Endothelial cell of umbilical vein (primary cell): Measurements from ENCODE around the gene TNS1. TPM values are rescaled to one million over a fixed set of nuclear protein-coding genes. Genes with fewer than 3 reads are reported as not detected.

Experiments used
- BruUV-seq: library from RNA; stranded (reverse); fragments of 400-500 nt; replicated peaks from 2 replicates; lab custom pipeline; 2021; lab: Mats Ljungman, UMichigan
- CTCF ChIA-PET: fragments of 300-600, 350-600 bp; sonication (Branson Sonifier 250); formaldehyde crosslinking; loops from one replicate; lab custom pipeline; 2021; ENCODE audit warnings: antibody characterized with exemption, inconsistent platforms; lab: Charles Lee
- POLR2A ChIA-PET: fragments of 300-600, 350-600 bp; sonication (Branson Sonifier 250); formaldehyde crosslinking; loops from one replicate; lab custom pipeline; 2021; ENCODE audit warnings: antibody characterized with exemption, inconsistent platforms; lab: Charles Lee
- DNase-seq: peaks from one replicate; pipeline ENCODE4 v3.0.0-alpha.2; 2011; ENCODE audit warnings: low read depth, low spot score
- FAIRE-seq: peaks from 2 replicates; lab custom pipeline; 2011; peaks lifted over from hg19 to GRCh38; lab: Jason Lieb, UNC
- H2AFZ ChIP-seq: 2 replicates; pipeline ENCODE4 v1.6.0; 2012; ENCODE audit warnings: low read depth, low read length, control low read depth, inconsistent platforms
- H3K27ac ChIP-seq: 2 replicates; pipeline ENCODE4 v1.5.1; 2011; ENCODE audit warnings: low read depth, mild to moderate bottlenecking, control low read depth, low read length, moderate library complexity; ENCODE audit not compliant: insufficient read depth
- H3K27me3 ChIP-seq, 2 experiments: 2 replicates each; pipeline versions ENCODE4 v1.6.0 to v1.6.1; 2011; ENCODE audit warnings: low read length in 2 of 2, mixed read lengths in 1 of 2; ENCODE audit not compliant: control insufficient read depth in 2 of 2, insufficient read depth in 2 of 2
- H3K36me3 ChIP-seq, 2 experiments: 2 replicates in 1 of 2; 3 replicates in 1 of 2; pipeline ENCODE4 v1.5.1; 2011; ENCODE audit warnings: low read length in 2 of 2, mild to moderate bottlenecking in 1 of 2, moderate library complexity in 1 of 2; ENCODE audit not compliant: control insufficient read depth in 2 of 2, insufficient read depth in 2 of 2; ENCODE audit errors: extremely low read depth in 1 of 2
- H3K4me1 ChIP-seq: 3 replicates; pipeline ENCODE4 v1.5.1; 2011; ENCODE audit warnings: mild to moderate bottlenecking, low read length; ENCODE audit not compliant: control insufficient read depth, insufficient read depth; ENCODE audit errors: extremely low read depth
- H3K4me2 ChIP-seq: 2 replicates; pipeline ENCODE4 v1.6.1; 2011; ENCODE audit warnings: low read length, control low read depth, mixed read lengths; ENCODE audit not compliant: insufficient read depth
- H3K4me3 ChIP-seq, 3 experiments: fragments of 200-600 bp in 1 of 3; sonication (generic), shearing (Covaris generic) in 1 of 3; replicated peaks in 1 of 3; 2 replicates each; pipeline ENCODE4 v1.5.1; 2011 to 2016; ENCODE audit warnings: control low read depth in 3 of 3, low read length in 3 of 3, mild to moderate bottlenecking in 2 of 3, inconsistent platforms in 1 of 3, low read depth in 1 of 3, moderate library complexity in 1 of 3; ENCODE audit not compliant: insufficient read depth in 1 of 3
- H3K79me2 ChIP-seq: 2 replicates; pipeline ENCODE4 v1.6.0; 2012; ENCODE audit warnings: low read length, inconsistent platforms; ENCODE audit not compliant: control insufficient read depth, insufficient read depth
- H3K9ac ChIP-seq: replicated peaks from 2 replicates; pipeline ENCODE3; 2011; ENCODE audit warnings: low read length, control low read depth; ENCODE audit not compliant: insufficient read depth; ENCODE audit errors: extremely low read depth
- H3K9me1 ChIP-seq: replicated peaks from 3 replicates; pipeline ENCODE4 v1.6.0; 2011; ENCODE audit warnings: mild to moderate bottlenecking, low read length; ENCODE audit not compliant: control insufficient read depth, insufficient read depth; ENCODE audit errors: extremely low read depth
- H3K9me3 ChIP-seq: replicated peaks from 2 replicates; pipeline ENCODE4 v1.5.1; 2012; ENCODE audit warnings: low read length, inconsistent platforms; ENCODE audit not compliant: control insufficient read depth, insufficient read depth
- H4K20me1 ChIP-seq: replicated peaks from 2 replicates; pipeline ENCODE3; 2011; ENCODE audit warnings: mild to moderate bottlenecking, low read length; ENCODE audit not compliant: control insufficient read depth, insufficient read depth; ENCODE audit errors: extremely low read depth
- EZH2 ChIP-seq: IDR thresholded peaks from 2 replicates; pipeline ENCODE4 v1.6.1; 2012; ENCODE audit warnings: borderline replicate concordance, low read depth, mild to moderate bottlenecking, moderate library complexity, low read length, inconsistent platforms; ENCODE audit not compliant: severe bottlenecking
- JUN ChIP-seq: IDR thresholded peaks from 2 replicates; pipeline ENCODE4 v1.6.1; 2011; ENCODE audit warnings: borderline replicate concordance, low read depth; ENCODE audit not compliant: insufficient read length, insufficient read depth
- MAX ChIP-seq: IDR thresholded peaks from 2 replicates; pipeline ENCODE4 v1.6.1; 2011; ENCODE audit not compliant: insufficient read depth, insufficient read length
- MYC ChIP-seq: IDR thresholded peaks from one replicate; pipeline ENCODE4 v1.6.1; 2011; ENCODE audit warnings: mild to moderate bottlenecking, low read depth, low read length
- POLR2A ChIP-seq: IDR thresholded peaks from 2 replicates; pipeline ENCODE4 v1.6.1; 2012; ENCODE audit warnings: low read depth, mild to moderate bottlenecking, control low read depth, low read length
- dilution Hi-C: fragments of 300-500 bp; cut with MboI; formaldehyde crosslinking; loops from one replicate; pipeline ENCODE4 v1.15.0; 2019; ENCODE audit warnings: low sequenced_read_pairs; ENCODE audit not compliant: extremely low pct_ligation_motif_present
- intact Hi-C: fragments of 100-400 bp; cut with micrococcal nuclease; formaldehyde crosslinking; loops from one replicate; pipeline ENCODE4 v1.10.0; 2022
- polyA plus RNA-seq, 4 experiments: library from polyadenylated mRNA; depleted of rRNA in 3 of 4; stranded (reverse) in 3 of 4; unstranded in 1 of 4; fragments of >200 nt; gene quantifications; 2 replicates each; pipeline versions ENCODE4 v1.2.1 to v1.2.3, GENCODE V29; 2011 to 2012; ENCODE audit warnings: missing spikeins in 1 of 4
- total RNA-seq: library from RNA; stranded (reverse); gene quantifications from 2 replicates; pipeline ENCODE4 v1.2.3, GENCODE V29; 2021

TNS1 gene
- total and polyA plus RNA-seq, 2 donors (not counting 3 experiments of a cell fraction or from before 2014, with no cell fraction given): 11.0 to 52.1 TPM

- TF ChIP-seq MAX: no peak
- dilution Hi-C loops (no loop called here), intact Hi-C loops (no loop called here)
- no peaks in the 10 kb centered on the region for H4K20me1 ChIP-seq
- peaks cover 13 to 23% of the 10 kb centered on the region in 2 experiments for H3K27me3 ChIP-seq
- BruUV-seq: no TSS peak
- H3K27ac ChIP-seq: no peak overlapping the region
- no peak for DNase-seq
- no peaks in the 10 kb centered on the region for H3K36me3 ChIP-seq
- no peak overlapping the region for H2AFZ ChIP-seq
- no peaks in the 10 kb centered on the region for H3K9me1 ChIP-seq
- no peaks in the 10 kb centered on the region for H3K79me2 ChIP-seq
- ChIA-PET POLR2A (no interaction called here), CTCF (interaction anchor here (1.0 to 2.1 kb wide), 3 partner anchors 35 to 241 kb away, joined by 3 to 10 read pairs (median 4); no protein-coding TSS in a partner anchor)
- FAIRE-seq: no peak
- no peak overlapping the region for H3K4me3 ChIP-seq
- H3K4me1 ChIP-seq: no peaks in the 10 kb centered on the region
- H3K9ac ChIP-seq: no peak overlapping the region
- no peak overlapping the region for H3K4me2 ChIP-seq
- no peaks in the 10 kb centered on the region for H3K9me3 ChIP-seq
Measured at GRCh38 chr2:218029366-218030360, 26.9 kb upstream of the TNS1 start.

- no peak for FAIRE-seq
- POLR2A ChIA-PET: no interaction called here
- Histone ChIP-seq H3K9ac (no peak overlapping the region), H3K9me1 (no peaks in the 10 kb centered on the region), H3K4me2 (no peak overlapping the region), H3K4me3 (no peak overlapping the region), H2AFZ (no peak overlapping the region), H3K79me2 (no peaks in the 10 kb centered on the region), H3K9me3 (no peaks in the 10 kb centered on the region), H4K20me1 (no peaks in the 10 kb centered on the region), H3K36me3 (no peaks in the 10 kb centered on the region), H3K27me3 (peaks cover 9 to 20% of the 10 kb centered on the region in 2 experiments), H3K27ac (no peak overlapping the region), H3K4me1 (no peaks in the 10 kb centered on the region)
- CTCF ChIA-PET: interaction anchor here (1.1 to 2.1 kb wide), 5 partner anchors 22 to 243 kb away, joined by 3 to 10 read pairs (median 4); no protein-coding TSS in a partner anchor
- no peak for DNase-seq
- TF ChIP-seq JUN (no peak), MYC (no peak), EZH2 (no peak), POLR2A (no peak)
- BruUV-seq: no TSS peak
- intact Hi-C loops: no loop called here
- dilution Hi-C loops: no loop called here
Measured at GRCh38 chr2:218028562-218029348, 26.0 kb upstream of the TNS1 start.
